OCI-M2 (cell line): ENCODE results near the gene JMJD1C.
"Not testable (repeated sequence)": the region's sequence is repeated elsewhere in the genome, so short reads cannot be mapped to it uniquely, and the experiment has no call there.

Experiments used
- DNase-seq: peaks from one replicate; lab custom pipeline; 2025; ENCODE audit not compliant: unreplicated experiment; lab: John Stamatoyannopoulos, UW

JMJD1C gene

DNA sequence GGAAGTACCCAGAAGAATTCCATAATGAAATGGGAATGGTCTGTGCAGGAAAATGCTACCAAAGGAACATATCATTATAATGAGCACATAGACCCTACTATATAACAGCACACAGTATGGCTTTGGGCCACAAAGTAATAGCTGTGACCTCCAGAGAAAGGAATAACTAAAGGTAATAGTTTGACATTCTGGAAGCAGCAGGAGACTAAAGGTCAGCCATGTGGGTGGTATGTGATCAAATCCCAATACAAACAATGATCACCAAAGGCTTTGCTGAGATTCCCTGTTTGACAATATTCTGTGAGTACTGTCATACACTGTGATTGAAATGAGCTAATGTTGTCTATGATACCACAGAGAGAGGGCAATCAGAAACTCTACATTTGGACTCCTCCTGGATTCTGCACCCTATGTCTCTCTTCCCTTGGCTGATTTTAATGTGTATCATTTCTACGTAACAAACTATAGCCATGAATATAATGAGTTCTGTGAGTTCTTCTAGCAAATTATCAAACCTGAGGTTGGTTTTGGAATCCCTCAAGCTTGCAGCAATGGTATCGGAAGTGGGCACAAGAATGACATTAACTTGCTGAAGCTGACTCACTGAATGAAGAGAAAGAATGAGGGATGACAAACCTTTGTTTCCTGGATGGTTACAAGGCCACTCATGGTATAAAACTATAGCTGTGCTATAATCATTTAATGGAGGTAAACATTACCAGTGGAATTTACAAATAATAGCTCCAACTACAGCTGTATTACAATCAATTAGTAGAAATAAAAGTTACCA lies 99.6 kb downstream of the JMJD1C start:
- DNase-seq: no peak

DNA sequence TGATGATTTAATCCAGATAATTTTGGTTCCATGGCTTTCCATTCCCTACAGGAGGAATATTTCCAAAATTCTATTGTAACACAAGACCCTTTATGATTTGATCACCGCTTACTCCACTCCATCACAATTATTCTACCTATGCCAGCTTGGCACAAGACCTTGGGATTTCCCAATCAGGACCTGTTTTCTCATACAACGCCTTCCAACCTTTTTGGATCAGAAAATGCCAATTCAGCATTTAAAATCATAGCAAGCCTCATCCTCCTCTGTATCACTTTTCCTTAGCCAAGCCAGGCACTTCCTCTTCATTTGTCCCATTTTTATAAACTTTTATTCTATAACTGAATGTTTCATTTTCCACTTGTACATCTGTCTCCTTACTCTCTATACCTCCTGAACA lies 100.9 kb downstream of the JMJD1C start:
- DNase-seq: no peak

DNA sequence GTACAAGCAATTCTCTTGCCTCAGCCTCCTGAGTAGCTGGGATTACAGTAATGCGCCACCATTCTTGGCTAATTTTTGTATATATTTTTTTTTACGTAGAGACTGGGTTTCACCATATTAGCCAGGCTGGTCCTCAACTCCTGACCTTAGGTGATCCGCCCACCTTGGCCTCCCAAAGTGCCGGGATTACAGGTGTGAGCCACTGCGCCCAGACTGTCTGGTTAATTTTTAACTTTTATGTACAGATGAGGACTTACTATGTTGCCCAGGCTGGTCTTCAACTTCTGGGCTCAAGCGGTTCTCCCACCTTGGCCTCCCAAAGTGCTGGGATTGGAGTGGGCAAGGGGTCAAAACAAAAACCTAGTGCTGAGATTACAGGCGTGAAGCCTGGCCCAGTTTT lies 101.8 kb downstream of the JMJD1C start:
- DNase-seq: no peak

DNA sequence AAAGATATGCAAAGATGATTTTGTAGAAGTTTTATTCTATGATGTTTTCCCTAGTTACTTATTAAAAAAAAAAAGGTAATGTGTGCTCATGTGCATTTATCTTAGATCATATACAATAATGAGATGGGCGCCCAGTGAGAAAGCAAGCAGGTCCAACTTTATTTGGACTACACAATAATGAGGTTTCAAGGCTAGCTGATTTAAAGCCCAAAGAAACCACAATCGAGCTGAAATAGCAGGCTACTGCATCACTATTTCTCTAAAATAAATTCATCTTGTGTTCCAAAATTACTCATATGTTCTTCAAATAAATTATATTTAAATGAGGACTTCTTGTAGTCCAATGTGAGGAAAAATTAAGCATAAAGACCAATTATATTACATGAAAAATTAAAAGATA lies 110.1 kb downstream of the JMJD1C start:
- DNase-seq: no peak

DNA sequence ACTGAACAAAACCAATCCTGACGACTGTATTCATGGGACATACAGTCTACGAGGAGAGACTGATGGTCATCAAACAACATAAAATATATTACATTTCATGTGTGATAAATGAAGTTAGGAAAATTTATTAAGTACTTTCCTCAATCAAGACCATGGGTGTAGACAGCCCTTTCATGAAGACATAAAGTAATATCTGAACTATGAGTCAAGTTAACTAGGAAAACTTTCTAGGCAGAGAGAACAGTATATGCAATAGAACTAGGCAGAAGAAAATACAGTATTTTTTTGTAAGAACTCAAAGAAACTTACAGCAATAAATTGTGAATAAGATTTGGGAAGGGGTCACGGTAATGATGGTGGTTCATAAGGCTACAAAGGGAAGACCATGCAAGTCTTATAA lies 112.8 kb downstream of the JMJD1C start:
- DNase-seq: no peak

DNA sequence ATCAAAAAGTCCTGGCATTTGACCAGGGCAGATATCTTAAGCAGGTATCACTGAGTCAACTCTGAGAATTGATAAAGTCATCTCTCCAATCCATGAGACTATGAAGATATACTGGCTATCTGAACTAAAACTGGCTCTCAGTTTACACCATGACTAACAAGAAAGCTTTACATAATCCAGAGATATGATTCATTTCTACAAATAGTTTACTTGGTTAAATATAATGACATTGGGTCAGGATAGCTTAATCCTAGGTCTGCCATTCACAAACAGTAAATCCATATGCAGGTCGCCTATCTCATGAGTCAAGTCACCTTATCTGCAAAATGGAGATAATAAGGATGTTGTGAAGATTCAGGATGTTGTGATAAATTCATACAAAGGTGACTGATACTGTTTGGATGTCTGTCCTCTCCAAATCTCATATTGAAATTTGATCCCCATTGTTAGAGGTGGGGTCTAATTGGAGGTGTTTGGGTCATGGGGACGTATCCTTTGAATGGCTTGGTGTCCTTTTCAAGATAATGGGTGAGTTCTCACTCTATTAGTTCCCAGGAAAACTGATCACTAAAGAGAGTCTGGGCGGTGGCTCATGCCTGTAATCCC lies 117.4 kb downstream of the JMJD1C start:
- DNase-seq: no peak

DNA sequence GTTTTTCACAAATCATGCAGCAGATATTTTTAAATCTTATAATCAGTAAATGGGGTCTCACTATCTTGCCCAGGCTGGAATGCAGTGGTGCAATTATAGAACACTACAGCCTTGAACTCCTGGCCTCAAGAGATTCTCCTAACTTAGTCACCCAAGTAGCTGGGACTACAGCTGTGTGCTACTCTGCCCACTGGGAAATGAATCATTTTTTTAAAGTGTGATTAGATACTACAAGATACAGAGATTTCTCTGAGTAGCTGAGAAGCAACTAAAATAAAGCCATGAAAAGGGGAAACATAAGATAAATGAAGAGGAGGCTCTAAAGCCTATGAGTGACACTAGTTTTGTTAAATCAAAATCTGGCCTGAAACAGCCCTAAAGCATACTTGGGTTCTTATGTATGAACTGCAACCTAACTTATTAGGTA lies 119.7 kb downstream of the JMJD1C start:
- DNase-seq: no peak

DNA sequence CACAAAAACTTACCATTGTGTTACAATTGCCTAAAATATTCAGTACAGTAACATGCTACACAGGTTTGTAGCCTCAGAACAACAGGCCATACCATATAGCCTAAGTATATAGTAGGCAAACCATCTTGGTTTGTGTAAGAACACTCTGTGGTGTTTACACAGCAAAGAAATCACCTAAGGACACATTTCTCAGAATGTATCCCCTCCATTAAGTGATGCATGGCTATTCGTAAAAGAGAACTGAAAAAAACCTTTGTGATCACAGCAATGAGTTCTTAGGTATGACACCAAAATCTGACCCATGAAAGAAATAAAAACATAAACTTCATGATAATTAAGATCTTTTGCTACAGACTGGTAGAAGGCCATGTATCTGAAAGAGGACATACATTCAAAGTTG lies 121.5 kb downstream of the JMJD1C start:
- DNase-seq: no peak

DNA sequence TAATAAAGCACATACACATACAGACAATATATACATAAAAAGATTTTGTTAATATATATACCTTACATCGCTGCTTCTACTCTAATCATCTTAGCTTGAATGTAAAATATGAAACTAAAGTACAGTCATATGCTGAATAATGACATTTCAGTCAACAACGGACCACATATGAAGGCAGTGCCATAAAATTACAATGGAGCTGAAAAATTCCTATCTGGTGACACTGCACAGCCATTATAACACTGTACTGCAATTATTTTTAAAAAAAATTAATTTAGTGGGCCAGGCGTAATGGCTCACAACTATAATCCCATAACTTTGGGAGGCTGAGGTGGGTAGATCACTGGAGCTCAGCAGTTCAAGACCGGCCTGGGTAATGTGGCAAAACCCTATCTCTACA lies 122.3 kb downstream of the JMJD1C start:
- no peak for DNase-seq

DNA sequence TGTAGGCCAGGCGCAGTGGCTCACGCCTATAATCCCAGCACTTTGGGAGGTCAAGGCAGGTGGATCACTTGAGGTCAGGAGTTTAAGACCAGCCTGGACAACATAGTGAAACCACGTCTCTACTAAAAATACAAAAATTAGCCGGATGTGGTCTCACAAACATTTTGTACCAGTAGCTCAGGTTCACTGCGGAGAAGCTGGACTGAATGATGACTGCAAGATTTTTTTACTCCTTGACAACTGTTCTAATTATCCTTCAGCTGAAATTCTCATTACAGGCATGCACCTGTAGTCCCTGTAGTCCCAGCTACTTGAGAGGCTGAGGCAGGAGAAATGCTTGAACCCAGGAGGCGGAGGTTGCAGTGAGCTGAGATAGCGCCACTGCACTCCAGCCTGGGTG lies 126.1 kb downstream of the JMJD1C start:
- DNase-seq: not testable (repeated sequence)

DNA sequence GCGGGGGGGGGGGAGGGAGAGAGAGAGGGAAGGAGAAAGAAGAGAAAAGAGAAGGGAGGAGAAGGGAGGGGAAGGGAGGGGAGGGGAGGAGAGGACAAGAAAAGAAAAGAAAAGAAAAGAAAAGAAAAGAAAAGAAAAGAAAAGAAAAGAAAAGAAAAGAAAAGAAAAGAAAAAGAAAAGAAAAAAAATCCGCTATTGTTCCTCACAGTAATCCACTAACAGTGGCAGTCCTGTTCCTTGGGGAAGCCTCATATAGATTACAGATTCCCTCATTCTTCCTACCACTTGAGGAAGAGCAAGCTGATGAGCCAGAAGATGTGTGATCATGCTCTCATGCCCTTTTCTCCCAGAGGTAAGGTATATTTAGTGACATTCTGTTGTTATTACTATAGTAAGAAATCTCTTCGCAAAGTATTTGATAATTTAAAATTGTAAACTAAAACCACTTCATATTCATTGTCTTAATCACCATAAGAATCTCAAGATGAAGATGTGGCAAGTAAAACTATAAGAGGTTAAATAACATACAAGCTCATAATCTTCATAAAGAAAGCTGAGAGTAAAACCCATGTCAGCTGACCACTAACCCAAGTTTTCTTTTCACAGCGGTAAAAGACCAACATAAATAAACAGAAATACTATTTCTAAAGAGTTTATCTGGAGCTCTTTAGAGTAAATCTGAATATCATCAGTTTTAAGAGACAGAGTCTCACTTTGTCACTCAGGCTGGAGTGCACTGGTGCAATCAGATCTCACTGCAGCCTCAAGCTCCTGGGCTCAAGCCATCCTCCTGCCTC lies 128.1 kb downstream of the JMJD1C start:
- no peak for DNase-seq

DNA sequence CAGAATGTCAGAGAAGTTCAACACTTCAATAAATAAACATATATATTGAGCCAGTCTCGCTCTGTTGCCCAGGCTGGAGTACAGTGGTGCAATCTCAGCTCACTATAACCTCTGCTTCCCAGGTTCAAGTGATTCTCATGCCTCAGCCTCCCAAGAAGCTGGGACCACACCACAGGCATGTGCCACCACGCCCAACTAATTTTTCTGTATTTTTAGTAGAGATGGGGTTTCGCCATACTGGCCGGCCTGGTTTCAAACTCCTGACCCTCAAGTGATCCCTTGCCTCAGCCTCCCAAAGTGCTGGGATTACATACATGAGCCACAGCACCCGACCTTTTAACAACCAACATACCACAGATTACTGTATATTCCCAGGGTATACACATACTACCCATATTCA lies 134.2 kb downstream of the JMJD1C start:
- no peak for DNase-seq

DNA sequence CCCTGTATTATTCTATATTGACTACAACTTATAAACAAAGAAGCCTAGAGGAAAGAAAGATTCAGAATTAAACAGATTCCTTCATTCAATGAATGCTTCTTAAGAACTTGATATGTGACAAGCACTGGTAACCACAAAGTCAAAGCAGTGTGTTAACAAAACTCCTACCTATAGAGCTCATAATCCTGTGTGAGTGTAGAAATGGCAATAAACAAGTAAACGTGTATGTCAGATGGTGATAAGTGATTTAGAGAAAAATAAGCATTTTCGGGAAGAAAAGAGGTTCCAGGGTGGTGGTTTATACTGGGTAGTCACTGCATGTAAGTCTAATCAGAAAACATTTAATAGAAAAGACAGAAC lies 141.3 kb downstream of the JMJD1C start:
- DNase-seq: no peak

DNA sequence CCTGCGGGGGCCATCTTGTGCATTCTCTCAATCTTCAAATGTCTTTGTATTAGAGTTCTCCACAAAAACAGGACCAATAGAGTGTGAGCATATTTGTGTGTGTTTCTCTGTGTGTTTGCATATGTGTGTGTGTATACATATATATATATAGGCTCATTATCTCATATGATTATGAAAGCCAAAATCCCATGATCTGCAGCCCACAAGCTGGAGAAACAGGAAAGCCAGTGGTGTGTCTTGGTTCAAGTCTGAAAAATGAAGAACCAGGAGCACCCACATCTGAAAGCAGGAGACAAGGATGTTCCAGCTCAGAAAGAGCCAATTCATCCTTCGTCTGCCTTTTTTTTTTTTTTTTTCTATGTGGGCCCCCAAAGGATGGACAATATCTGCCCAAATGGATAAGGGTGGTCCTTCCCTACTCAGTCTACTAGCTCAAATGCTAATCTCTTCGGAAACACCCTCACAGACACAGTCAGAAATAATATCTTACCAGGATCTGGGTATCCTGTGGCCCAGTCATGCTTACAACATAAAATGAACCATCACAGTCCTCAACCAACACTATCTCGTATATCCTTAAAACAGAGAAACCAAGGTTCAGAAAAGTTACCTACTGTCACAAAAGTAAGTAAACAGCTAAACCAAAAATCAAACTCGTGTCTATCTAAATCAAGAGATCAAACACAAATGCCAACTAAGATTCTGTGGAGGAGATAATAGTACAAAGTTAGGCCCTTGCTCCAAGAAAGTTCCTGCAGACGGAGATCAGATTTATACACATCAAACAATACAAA lies 141.9 kb downstream of the JMJD1C start:
- no peak for DNase-seq

DNA sequence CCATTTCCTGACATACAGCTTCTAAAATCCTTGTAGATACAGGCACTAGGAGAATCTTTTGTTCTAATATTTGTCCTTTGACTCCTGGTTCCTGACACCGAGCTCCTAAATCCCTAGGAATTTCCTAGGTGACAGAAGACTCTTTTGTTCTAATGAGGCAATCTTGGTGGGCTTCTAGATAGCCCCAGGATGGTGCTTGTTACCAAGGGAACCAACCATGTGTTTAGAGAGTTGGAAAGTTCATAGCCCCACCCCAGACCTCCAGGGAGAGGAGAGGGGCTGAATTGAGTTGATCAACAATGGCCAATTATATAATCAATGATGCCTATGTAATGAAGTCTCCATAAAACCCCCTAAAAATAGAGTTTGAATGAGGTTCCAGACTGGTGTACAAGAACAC lies 145.1 kb downstream of the JMJD1C start:
- no peak for DNase-seq

DNA sequence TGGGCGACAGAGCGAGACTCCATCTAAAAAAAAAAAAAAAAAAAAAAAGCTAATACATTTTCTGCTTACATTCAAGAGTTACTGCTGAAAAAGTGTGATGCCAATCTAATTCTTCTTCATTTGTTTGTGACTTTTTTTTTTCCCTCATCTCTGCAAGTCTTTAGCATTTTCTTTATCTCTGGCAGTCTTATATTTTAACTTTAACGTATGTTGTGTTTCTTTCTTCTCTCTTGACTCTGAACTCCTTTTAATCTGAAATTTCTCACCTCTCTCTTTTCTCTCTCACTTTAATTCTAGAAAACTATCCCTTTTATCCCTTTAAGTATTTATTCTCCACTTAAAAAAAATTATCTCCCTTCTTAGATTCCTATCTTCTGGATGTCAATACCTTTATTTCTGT lies 146.5 kb downstream of the JMJD1C start:
- DNase-seq: no peak

DNA sequence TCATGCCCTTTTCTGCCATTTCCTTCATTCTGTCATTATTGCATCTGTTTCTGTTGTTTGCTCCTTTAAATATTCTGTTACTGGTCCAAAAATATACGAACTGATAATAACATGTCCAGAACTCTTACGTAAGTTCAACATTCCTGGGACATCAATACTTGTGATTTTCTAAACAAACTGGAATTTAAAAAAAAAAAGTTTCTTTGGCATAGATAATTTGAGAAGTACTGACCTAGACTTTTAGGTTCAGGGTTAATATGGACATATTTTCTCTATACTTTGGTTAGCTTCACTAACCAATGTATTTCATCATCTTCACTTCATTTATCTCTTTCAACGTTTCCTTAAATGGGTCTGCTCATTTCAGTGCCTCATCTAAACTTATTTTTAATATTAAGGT lies 147.3 kb downstream of the JMJD1C start:
- DNase-seq: no peak

DNA sequence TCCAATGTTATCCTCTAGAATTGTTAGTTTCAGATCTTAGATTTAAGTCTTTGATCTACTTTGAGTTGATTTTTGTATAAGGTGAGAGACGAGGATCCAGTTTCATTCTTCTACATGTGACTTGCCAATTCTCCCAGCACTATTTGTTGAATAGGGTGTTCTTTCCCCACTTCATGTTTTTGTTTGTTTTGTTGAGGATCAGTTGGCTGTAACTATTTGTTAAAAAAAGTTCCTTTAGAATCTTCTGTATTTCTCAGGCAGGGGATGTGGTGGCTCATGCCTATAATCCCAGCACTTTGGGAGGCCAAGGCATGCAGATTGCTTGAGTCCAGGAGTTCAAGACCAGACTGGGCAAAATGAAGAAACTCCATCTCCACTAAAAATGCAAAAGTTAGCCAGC lies 151.8 kb downstream of the JMJD1C start:
- no peak for DNase-seq

DNA sequence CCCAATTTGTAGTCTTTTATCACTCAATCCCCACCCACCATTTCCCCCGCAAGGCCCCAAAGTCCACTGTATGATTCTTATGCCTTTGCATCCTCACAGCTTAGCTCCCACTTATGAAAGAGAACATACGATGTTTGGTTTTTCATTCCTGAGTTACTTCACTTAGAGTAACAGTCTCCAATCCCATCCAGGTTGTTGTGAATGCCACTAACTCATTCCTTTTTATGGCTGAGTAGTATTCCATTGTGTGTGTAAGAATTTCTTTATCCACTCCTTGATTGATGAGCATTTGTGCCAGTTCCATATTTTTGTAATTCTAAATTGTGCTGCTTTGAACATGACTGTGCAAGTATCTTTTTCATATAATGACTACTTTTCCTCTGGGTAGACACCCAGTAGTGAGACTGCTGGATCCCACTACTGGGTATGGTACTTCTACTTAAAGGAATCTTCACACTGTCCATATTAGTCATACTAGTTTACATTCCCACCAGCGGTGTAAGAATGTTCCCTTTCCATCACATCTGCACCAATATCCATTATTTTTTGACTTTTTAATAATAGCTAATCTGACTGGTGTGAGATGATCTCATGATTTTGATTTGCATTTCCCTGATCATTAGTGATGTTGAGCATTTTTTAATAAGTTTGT lies 152.6 kb downstream of the JMJD1C start:
- no peak for DNase-seq

DNA sequence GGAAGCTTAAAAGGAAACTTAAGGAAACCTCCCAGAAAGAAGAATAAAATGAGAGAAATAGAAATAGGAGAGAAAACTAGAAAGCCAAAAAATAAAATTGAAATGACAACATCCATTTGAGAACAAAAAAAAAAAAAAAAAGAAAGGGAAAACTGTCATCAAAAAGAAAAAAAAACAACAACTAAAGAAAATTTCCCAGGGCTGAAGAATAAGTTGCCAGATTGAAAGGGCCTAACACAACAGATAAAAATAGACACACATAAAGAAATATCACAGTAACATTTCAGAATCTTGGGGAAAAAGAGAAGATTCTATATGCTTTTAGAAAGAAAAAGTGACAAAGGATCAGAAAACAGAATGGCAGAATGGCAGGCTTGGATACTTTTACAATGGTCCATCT lies 157.1 kb downstream of the JMJD1C start:
- no peak for DNase-seq

DNA sequence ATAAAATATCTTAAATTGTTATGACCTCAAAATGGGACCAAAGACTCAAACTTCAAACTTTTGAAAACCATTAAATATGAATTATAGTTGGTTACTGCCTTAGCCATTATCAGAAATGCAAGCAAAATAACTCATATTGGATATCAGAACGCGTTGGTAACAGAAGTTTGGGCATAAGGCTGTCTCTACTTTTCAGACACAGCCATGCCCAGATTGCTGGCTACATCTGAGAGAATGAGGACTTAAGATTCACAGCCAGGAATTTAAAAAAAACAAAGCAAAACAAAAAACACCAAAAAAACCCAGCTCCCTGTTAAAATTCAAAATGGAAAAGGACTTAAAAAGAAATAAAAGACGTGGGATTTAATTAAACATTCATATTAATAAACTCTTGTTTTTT lies 161.6 kb downstream of the JMJD1C start:
- DNase-seq: no peak
